K562 (cell line): ENCODE data around the gene PDLIM7. TPM values are rescaled to one million over a fixed set of nuclear protein-coding genes. Genes with fewer than 3 reads are reported as not detected.

ENCODE experiments used
- ARHGAP35 ChIP-seq: fragments of 450-650 bp; IDR thresholded peaks from 2 replicates; pipeline ENCODE4 v1.6.1; 2018; ENCODE audit not compliant: partially characterized antibody
- ARNT ChIP-seq, 2 experiments: fragments of 450-650 bp; IDR thresholded peaks; 2 replicates each; pipeline ENCODE4 v1.6.1; 2016; ENCODE audit warnings: mild to moderate bottlenecking in 1 of 2
- ATF7 ChIP-seq: fragments of 450-650 bp; IDR thresholded peaks from 2 replicates; pipeline ENCODE4 v1.7.1; 2014; ENCODE audit warnings: mild to moderate bottlenecking, moderate library complexity
- CEBPG ChIP-seq, 3 experiments: fragments of 200-800 bp in 1 of 3; sonication (Bioruptor generic) in 1 of 3; sonication (generic) in 1 of 3; formaldehyde crosslinking in 1 of 3; IDR thresholded peaks in 2 of 3; conservative IDR thresholded peaks in 1 of 3; 2 replicates each; pipeline versions ENCODE4 v1.6.1 to v1.8.0; 2016 to 2022; ENCODE audit warnings: missing compliant biosample characterization in 2 of 3, missing genetic modification characterization in 2 of 3, mild to moderate bottlenecking in 1 of 3, missing genetic modification reagents in 1 of 3
- GABPA ChIP-seq: fragments of 200-800 bp; sonication (Bioruptor generic); conservative IDR thresholded peaks from 2 replicates; pipeline ENCODE4 v1.6.1; 2016; ENCODE audit warnings: low read depth, missing genetic modification characterization, missing compliant biosample characterization
- MTA1 ChIP-seq: fragments of 450-650 bp; IDR thresholded peaks from 2 replicates; pipeline ENCODE4 v1.6.1; 2017; ENCODE audit warnings: borderline replicate concordance
- PHF8 ChIP-seq: fragments of 200-600 bp; sonication (generic); IDR thresholded peaks from 2 replicates; pipeline ENCODE4 v1.6.1; 2012; ENCODE audit warnings: mixed run types, mild to moderate bottlenecking, inconsistent platforms, low read length, moderate library complexity, borderline replicate concordance
- RBM39 ChIP-seq: fragments of 200-400 bp; formaldehyde crosslinking; optimal IDR thresholded peaks from 2 replicates; pipeline ENCODE3; 2018; ENCODE audit warnings: low read depth, low read length
- SOX6 ChIP-seq: fragments of 450-650 bp; IDR thresholded peaks from 2 replicates; pipeline ENCODE4 v1.6.1; 2014; ENCODE audit warnings: mild to moderate bottlenecking
- YY1 ChIP-seq, 3 experiments: IDR thresholded peaks; 2 replicates each; pipeline ENCODE4 v1.6.1; 2011; ENCODE audit warnings: low read length in 2 of 3, mild to moderate bottlenecking in 2 of 3, moderate library complexity in 2 of 3, borderline replicate concordance in 1 of 3, control low read depth in 1 of 3, low read depth in 1 of 3; ENCODE audit not compliant: insufficient read depth in 3 of 3, insufficient replicate concordance in 2 of 3, control insufficient read depth in 1 of 3, insufficient read length in 1 of 3; ENCODE audit errors: extremely low read depth in 1 of 3
- ZFP30 ChIP-seq: fragments of 250-450 bp; sonication (Bioruptor Pico); IDR thresholded peaks from 2 replicates; pipeline ENCODE4 v1.8.0; 2022; ENCODE audit warnings: moderate library complexity, mild to moderate bottlenecking, inconsistent platforms, borderline replicate concordance
- ZFPM2 ChIP-seq: fragments of 250-450 bp; sonication (Bioruptor Pico); IDR thresholded peaks from 2 replicates; pipeline ENCODE4 v1.5.1; 2022; ENCODE audit warnings: mild to moderate bottlenecking
- ZNF75A ChIP-seq: fragments of 450-650 bp; formaldehyde crosslinking; IDR thresholded peaks from 2 replicates; pipeline ENCODE4 v1.4.0; 2020; ENCODE audit warnings: mild to moderate bottlenecking
- polyA plus RNA-seq, 8 experiments: library from polyadenylated mRNA; depleted of rRNA in 4 of 8; stranded (reverse) in 5 of 8; unstranded in 3 of 8; fragments of >200 nt; fragmentation: Nextera tagmentation in 2 of 8; fragmentation: Illumina TruSeq in 1 of 8; extraction: Ambion mirVana in 2 of 8; extraction: Trizol in 1 of 8; gene quantifications; 2 replicates each; pipeline versions ENCODE4 v1.2.1 to v1.2.3, GENCODE V29; 2011 to 2014; ENCODE audit warnings: inconsistent platforms in 1 of 8, missing spikeins in 1 of 8
- total RNA-seq, 7 experiments: library from RNA; depleted of rRNA in 6 of 7; stranded (reverse); fragments of >200 nt in 6 of 7; fragmentation: Illumina TruSeq in 2 of 7; extraction: Trizol in 2 of 7; gene quantifications; 2 replicates each; pipeline versions ENCODE4 v1.2.1 to v1.2.3, GENCODE V29; 2011 to 2021; ENCODE audit warnings: low replicate concordance in 1 of 7
- TF ChIP-seq, protein P1 (sequence below), 3 experiments: fragments of 200-800 bp in 1 of 3; fragments of 250-450 bp in 1 of 3; fragments of 450-650 bp in 1 of 3; sonication (Bioruptor Pico) in 1 of 3; sonication (Bioruptor generic) in 1 of 3; formaldehyde crosslinking in 1 of 3; IDR thresholded peaks; 2 replicates each; pipeline versions ENCODE4 v1.6.1 to v1.8.0; 2016 to 2022; ENCODE audit warnings: mild to moderate bottlenecking in 2 of 3, missing genetic modification characterization in 2 of 3, missing compliant biosample characterization in 1 of 3, moderate library complexity in 1 of 3
- TF ChIP-seq, protein P2 (sequence below), 2 experiments: fragments of 150-350 bp in 1 of 2; IDR thresholded peaks; 2 replicates each; pipeline ENCODE4 v1.6.1; 2012 to 2016; ENCODE audit warnings: low read depth in 2 of 2, low read length in 2 of 2, mild to moderate bottlenecking in 1 of 2, moderate library complexity in 1 of 2
- TF ChIP-seq, protein P3 (sequence below): sonication (generic); formaldehyde crosslinking; IDR thresholded peaks from 2 replicates; pipeline ENCODE4 v1.8.0; 2022; ENCODE audit warnings: mild to moderate bottlenecking, low read depth, missing genetic modification reagents

PDLIM7 gene
- total and polyA plus RNA-seq, 9 of the 15 experiments (the other 6 are each of a cell fraction or from before 2014, with no cell fraction given): 2.1 to 124 (median 32.6) TPM

DNA sequence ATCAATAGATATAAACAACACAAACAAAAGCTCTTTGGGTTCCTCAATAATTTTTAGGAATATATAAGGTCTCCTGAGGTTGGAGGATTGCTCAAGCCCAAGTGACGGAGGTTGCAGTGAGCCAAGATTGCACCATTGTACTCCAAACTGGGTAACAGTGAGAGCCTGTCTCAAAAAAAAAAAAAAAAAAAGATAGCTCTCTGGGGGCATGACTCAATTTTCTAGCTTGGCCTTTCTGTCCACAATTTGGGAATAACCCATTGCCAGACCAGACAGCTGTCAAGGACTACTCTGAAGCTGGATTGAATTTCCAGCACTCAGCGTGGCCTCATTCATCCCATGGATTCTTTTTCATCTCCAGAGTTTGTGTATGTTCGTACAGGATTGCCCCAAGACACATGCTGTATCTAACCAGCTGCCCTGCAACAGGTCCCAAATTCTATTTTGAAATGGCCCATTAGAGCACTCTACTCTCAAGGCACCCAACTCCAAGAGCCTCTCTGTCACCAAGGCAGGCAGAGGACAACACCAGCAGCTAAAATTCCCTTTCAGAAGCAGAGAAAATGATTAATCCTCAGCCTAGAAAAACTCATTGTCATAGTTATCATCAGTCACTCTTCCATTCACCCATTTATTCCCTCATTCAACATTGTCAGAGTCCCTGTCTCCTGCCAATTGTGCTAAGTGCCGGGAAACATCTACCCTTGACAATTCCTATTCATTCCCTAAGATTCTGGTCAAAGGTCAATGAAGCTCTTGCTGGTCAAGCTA is 48.3 kb upstream of the PDLIM7 start (continued):
- TF ChIP-seq, protein P1, sequence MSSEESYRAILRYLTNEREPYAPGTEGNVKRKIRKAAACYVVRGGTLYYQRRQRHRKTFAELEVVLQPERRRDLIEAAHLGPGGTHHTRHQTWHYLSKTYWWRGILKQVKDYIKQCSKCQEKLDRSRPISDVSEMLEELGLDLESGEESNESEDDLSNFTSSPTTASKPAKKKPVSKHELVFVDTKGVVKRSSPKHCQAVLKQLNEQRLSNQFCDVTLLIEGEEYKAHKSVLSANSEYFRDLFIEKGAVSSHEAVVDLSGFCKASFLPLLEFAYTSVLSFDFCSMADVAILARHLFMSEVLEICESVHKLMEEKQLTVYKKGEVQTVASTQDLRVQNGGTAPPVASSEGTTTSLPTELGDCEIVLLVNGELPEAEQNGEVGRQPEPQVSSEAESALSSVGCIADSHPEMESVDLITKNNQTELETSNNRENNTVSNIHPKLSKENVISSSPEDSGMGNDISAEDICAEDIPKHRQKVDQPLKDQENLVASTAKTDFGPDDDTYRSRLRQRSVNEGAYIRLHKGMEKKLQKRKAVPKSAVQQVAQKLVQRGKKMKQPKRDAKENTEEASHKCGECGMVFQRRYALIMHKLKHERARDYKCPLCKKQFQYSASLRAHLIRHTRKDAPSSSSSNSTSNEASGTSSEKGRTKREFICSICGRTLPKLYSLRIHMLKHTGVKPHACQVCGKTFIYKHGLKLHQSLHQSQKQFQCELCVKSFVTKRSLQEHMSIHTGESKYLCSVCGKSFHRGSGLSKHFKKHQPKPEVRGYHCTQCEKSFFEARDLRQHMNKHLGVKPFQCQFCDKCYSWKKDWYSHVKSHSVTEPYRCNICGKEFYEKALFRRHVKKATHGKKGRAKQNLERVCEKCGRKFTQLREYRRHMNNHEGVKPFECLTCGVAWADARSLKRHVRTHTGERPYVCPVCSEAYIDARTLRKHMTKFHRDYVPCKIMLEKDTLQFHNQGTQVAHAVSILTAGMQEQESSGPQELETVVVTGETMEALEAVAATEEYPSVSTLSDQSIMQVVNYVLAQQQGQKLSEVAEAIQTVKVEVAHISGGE (CRISPR knock-in tag; IDR thresholded peaks at IDR 0.05): no peak
- TF ChIP-seq ARHGAP35 (no peak), PHF8 (no peak), ATF7 (peak; percentile 87; the same call in 1 of the 2 replicates), MTA1 (no peak), RBM39 (no peak), SOX6 (no peak), ARNT (IDR thresholded peaks at IDR 0.05) (no peak), ZFPM2 (no peak), CEBPG (CRISPR knock-in tag; IDR thresholded peaks at IDR 0.05) (peak; percentile 66; the same call in 1 of the 2 replicates), CEBPG (tag; conservative IDR thresholded peaks at IDR 0.05 in 1 of 2, IDR thresholded peaks at IDR 0.05 in 1 of 2) (peak; percentile 97 to 99), ZNF75A (CRISPR knock-in tag) (no peak), GABPA (no peak), ZFP30 (CRISPR knock-in tag) (no peak), YY1 (IDR thresholded peaks at IDR 0.05; ENCODE audit: borderline replicate concordance in 1 of 3, control insufficient read depth in 1 of 3, extremely low read depth in 1 of 3, insufficient read depth in 3 of 3, insufficient read length in 1 of 3, insufficient replicate concordance in 2 of 3, low read depth in 1 of 3, low read length in 2 of 3) (no peak)
- TF ChIP-seq, protein P2, sequence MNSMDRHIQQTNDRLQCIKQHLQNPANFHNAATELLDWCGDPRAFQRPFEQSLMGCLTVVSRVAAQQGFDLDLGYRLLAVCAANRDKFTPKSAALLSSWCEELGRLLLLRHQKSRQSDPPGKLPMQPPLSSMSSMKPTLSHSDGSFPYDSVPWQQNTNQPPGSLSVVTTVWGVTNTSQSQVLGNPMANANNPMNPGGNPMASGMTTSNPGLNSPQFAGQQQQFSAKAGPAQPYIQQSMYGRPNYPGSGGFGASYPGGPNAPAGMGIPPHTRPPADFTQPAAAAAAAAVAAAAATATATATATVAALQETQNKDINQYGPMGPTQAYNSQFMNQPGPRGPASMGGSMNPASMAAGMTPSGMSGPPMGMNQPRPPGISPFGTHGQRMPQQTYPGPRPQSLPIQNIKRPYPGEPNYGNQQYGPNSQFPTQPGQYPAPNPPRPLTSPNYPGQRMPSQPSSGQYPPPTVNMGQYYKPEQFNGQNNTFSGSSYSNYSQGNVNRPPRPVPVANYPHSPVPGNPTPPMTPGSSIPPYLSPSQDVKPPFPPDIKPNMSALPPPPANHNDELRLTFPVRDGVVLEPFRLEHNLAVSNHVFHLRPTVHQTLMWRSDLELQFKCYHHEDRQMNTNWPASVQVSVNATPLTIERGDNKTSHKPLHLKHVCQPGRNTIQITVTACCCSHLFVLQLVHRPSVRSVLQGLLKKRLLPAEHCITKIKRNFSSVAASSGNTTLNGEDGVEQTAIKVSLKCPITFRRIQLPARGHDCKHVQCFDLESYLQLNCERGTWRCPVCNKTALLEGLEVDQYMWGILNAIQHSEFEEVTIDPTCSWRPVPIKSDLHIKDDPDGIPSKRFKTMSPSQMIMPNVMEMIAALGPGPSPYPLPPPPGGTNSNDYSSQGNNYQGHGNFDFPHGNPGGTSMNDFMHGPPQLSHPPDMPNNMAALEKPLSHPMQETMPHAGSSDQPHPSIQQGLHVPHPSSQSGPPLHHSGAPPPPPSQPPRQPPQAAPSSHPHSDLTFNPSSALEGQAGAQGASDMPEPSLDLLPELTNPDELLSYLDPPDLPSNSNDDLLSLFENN (IDR thresholded peaks at IDR 0.05; ENCODE audit: low read depth in 2 of 2, low read length in 2 of 2): no peak
- TF ChIP-seq, protein P3, sequence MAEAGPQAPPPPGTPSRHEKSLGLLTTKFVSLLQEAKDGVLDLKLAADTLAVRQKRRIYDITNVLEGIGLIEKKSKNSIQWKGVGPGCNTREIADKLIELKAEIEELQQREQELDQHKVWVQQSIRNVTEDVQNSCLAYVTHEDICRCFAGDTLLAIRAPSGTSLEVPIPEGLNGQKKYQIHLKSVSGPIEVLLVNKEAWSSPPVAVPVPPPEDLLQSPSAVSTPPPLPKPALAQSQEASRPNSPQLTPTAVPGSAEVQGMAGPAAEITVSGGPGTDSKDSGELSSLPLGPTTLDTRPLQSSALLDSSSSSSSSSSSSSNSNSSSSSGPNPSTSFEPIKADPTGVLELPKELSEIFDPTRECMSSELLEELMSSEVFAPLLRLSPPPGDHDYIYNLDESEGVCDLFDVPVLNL (CRISPR knock-in tag): no peak
- TF ChIP-seq, all 486 proteins: peak for 18
